ENCODE data around the gene LIMS2.

- TF ChIP-seq CTCF (IDR thresholded peaks at IDR 0.05) (no peak), ZFX (IDR thresholded peaks at IDR 0.05; ENCODE audit: borderline replicate concordance) (no peak)
Observed at GRCh38 chr2:127695491-127696472, 20.5 kb upstream of the LIMS2 start.
